Activated CD8-positive, alpha-beta T cell treated with anti-CD3 and anti-CD28 coated beads for 36 hours (primary cell): ENCODE measurements around the gene GSS. TPM values are rescaled to one million over a fixed set of nuclear protein-coding genes. Genes with fewer than 3 reads are reported as not detected.

Experiments
- ATAC-seq: fragments of 200-7000 bp; cut with Tn5 transposase; one replicate; pipeline ENCODE4 v1.10.0; 2021; ENCODE audit warnings: mild to moderate bottlenecking, moderate library complexity
- CTCF ChIA-PET: fragments of 350-600 bp; sonication (Branson Sonifier 250); formaldehyde crosslinking; loops from one replicate; lab custom pipeline; 2021; ENCODE audit warnings: antibody characterized with exemption; lab: Charles Lee
- POLR2A ChIA-PET: fragments of 350-600 bp; sonication (Branson Sonifier 250); formaldehyde crosslinking; loops from one replicate; lab custom pipeline; 2021; ENCODE audit warnings: antibody characterized with exemption; lab: Charles Lee
- DNase-seq: peaks from one replicate; pipeline ENCODE4 v3.0.0-alpha.2; 2020
- H3K27ac Mint-ChIP-seq: one replicate; pipeline ENCODE4 v1.8.0; 2021; ENCODE audit warnings: mild to moderate bottlenecking, mixed read lengths
- H3K27me3 Mint-ChIP-seq: one replicate; pipeline ENCODE4 v1.8.0; 2021; ENCODE audit warnings: mixed read lengths
- H3K36me3 Mint-ChIP-seq: one replicate; pipeline ENCODE4 v1.8.0; 2021; ENCODE audit warnings: low read depth, mixed read lengths
- H3K4me1 Mint-ChIP-seq: one replicate; pipeline ENCODE4 v1.8.0; 2021; ENCODE audit warnings: low read depth, mixed read lengths
- H3K4me3 Mint-ChIP-seq: one replicate; pipeline ENCODE4 v1.8.0; 2021; ENCODE audit warnings: mild to moderate bottlenecking, moderate library complexity, mixed read lengths
- H3K9me3 Mint-ChIP-seq: one replicate; pipeline ENCODE4 v1.8.0; 2021; ENCODE audit warnings: mixed read lengths
- intact Hi-C: fragments of 100-400 bp; cut with micrococcal nuclease; formaldehyde crosslinking; loops from one replicate; pipeline ENCODE4 v1.10.0; 2022
- total RNA-seq, 2 experiments: library from RNA; stranded (reverse); gene quantifications; one replicate each; pipeline ENCODE4 v1.2.3, GENCODE V29; 2021
- TF ChIP-seq, protein P1 (sequence below): fragments of 200-600 bp; IDR thresholded peaks from one replicate; pipeline ENCODE4 v1.8.0; 2022; ENCODE audit warnings: antibody characterized with exemption, mild to moderate bottlenecking

GSS gene
- total RNA-seq, 2 experiments from 2014 or later = 50.9 to 52.7 TPM

DNA sequence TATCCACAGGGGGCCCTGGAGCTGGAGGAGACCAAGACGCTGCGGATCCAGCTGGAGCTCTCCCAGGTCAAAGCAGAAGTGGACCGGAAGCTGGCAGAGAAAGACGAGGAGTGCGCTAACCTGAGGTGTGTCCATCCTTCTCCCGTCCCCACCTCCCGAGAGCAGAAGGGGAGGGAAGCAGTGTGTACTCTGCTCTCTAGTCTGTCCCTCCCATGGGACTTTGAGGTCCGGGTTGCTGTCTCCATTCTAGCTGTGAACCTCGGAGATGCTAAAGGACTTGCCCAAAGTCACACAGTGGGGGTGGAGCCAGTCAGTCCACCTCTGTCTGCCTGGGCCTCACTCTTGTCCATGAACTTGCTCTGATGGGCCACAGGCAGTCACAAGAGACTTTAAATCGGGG is 44.2 kb upstream of the GSS start:
- DNase-seq (no peak), ATAC-seq (no peak)
- ChIA-PET POLR2A (interaction anchor here (1.2 kb wide), 1 partner anchor 8 kb away, joined by 3 read pairs; no protein-coding TSS in a partner anchor), CTCF (no interaction called here)
- Mint-ChIP-seq H3K27ac (no peak overlapping the region), H3K4me1 (no peaks in the 10 kb centered on the region), H3K27me3 (no peaks in the 10 kb centered on the region), H3K4me3 (no peak overlapping the region), H3K36me3 (peaks cover 23% of the 10 kb centered on the region), H3K9me3 (no peaks in the 10 kb centered on the region)
- intact Hi-C loops = no loop called here
- TF ChIP-seq, protein P1, sequence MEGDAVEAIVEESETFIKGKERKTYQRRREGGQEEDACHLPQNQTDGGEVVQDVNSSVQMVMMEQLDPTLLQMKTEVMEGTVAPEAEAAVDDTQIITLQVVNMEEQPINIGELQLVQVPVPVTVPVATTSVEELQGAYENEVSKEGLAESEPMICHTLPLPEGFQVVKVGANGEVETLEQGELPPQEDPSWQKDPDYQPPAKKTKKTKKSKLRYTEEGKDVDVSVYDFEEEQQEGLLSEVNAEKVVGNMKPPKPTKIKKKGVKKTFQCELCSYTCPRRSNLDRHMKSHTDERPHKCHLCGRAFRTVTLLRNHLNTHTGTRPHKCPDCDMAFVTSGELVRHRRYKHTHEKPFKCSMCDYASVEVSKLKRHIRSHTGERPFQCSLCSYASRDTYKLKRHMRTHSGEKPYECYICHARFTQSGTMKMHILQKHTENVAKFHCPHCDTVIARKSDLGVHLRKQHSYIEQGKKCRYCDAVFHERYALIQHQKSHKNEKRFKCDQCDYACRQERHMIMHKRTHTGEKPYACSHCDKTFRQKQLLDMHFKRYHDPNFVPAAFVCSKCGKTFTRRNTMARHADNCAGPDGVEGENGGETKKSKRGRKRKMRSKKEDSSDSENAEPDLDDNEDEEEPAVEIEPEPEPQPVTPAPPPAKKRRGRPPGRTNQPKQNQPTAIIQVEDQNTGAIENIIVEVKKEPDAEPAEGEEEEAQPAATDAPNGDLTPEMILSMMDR = no peak

GRCh38 chr20:34999021-34999451 is 43.4 kb upstream of the GSS start:
- Mint-ChIP-seq H3K9me3 (no peaks in the 10 kb centered on the region), H3K27ac (no peak overlapping the region), H3K4me3 (no peak overlapping the region), H3K36me3 (peaks cover 21% of the 10 kb centered on the region), H3K27me3 (no peaks in the 10 kb centered on the region), H3K4me1 (no peaks in the 10 kb centered on the region)
- ATAC-seq (no peak), DNase-seq (no peak)
- intact Hi-C loops = no loop called here
- TF ChIP-seq, protein P1 = no peak
- CTCF ChIA-PET = interaction anchor here (1.7 kb wide), 1 partner anchor 125 kb away, joined by 6 read pairs; no protein-coding TSS in a partner anchor
- POLR2A ChIA-PET = interaction anchor here (1.1 to 1.2 kb wide), 2 partner anchors 9 to 77 kb away, joined by 3 read pairs; no protein-coding TSS in a partner anchor

- ATAC-seq (no peak), DNase-seq (no peak)
- no peak overlapping the region for H3K27ac Mint-ChIP-seq
- H3K9me3 Mint-ChIP-seq = no peaks in the 10 kb centered on the region
- ChIA-PET POLR2A (interaction anchor here (0.6 to 1.1 kb wide), 2 partner anchors 9 to 76 kb away, joined by 3 read pairs; no protein-coding TSS in a partner anchor), CTCF (interaction anchor here (1.7 kb wide), 1 partner anchor 125 kb away, joined by 6 read pairs; no protein-coding TSS in a partner anchor)
- H3K27me3 Mint-ChIP-seq = no peaks in the 10 kb centered on the region
- TF ChIP-seq, protein P1 = no peak
- intact Hi-C loops = no loop called here
- no peak overlapping the region for H3K4me3 Mint-ChIP-seq
- no peaks in the 10 kb centered on the region for H3K4me1 Mint-ChIP-seq
- peaks cover 21% of the 10 kb centered on the region for H3K36me3 Mint-ChIP-seq
These were observed 42.8 kb upstream of the GSS start for GRCh38 chr20:34998331-34998950.

- Mint-ChIP-seq H3K27ac (no peak overlapping the region), H3K36me3 (peaks cover 21% of the 10 kb centered on the region), H3K4me1 (no peaks in the 10 kb centered on the region), H3K9me3 (no peaks in the 10 kb centered on the region), H3K27me3 (no peaks in the 10 kb centered on the region), H3K4me3 (no peak overlapping the region)
- ChIA-PET POLR2A (interaction anchor here (0.6 kb wide), 1 partner anchor 10 kb away, joined by 3 read pairs; no protein-coding TSS in a partner anchor), CTCF (interaction anchor here (1.7 kb wide), 1 partner anchor 124 kb away, joined by 6 read pairs; no protein-coding TSS in a partner anchor)
- intact Hi-C loops = no loop called here
- TF ChIP-seq, protein P1 = no peak
- no peak for ATAC-seq
- no peak for DNase-seq
These were observed 42.2 kb upstream of the GSS start for GRCh38 chr20:34997774-34998173.

DNA sequence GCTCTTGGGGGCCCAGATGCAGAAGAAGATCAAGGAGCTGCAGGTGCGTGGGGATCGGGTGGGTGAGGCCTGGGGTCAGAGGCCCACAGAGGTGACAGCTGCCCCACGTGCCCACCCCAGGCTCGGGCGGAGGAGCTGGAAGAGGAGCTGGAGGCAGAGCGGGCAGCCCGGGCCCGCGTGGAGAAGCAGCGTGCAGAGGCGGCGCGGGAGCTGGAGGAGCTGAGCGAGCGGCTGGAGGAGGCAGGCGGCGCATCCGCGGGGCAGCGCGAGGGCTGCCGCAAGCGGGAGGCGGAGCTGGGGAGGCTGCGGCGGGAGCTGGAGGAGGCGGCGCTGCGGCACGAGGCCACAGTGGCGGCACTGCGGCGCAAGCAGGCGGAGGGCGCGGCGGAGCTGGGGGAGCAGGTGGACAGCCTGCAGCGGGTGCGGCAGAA is 41.5 kb upstream of the GSS start:
- CTCF ChIA-PET = interaction anchor here (1.7 kb wide), 1 partner anchor 123 kb away, joined by 6 read pairs; no protein-coding TSS in a partner anchor
- DNase-seq = no peak
- Mint-ChIP-seq H3K9me3 (no peaks in the 10 kb centered on the region), H3K4me1 (no peaks in the 10 kb centered on the region), H3K27me3 (no peaks in the 10 kb centered on the region), H3K4me3 (no peak overlapping the region), H3K36me3 (peaks cover 21% of the 10 kb centered on the region), H3K27ac (no peak overlapping the region)
- TF ChIP-seq, protein P1 = no peak
- POLR2A ChIA-PET = no interaction called here
- no peak for ATAC-seq
- intact Hi-C loops = no loop called here
